GM18858 (cell line): Measurements from ENCODE around the gene RAD51C.
"Not testable (repeated sequence)": the region's sequence is repeated elsewhere in the genome, so short reads cannot be mapped to it uniquely, and the experiment has no call there.

Experiments
- ATAC-seq: cut with Tn5 transposase; IDR thresholded peaks from one replicate; pipeline ENCODE4 v1.9.1; 2021; ENCODE audit not compliant: unreplicated experiment

RAD51C gene

GRCh38 chr17:58692239-58693055 lies at the start of gene RAD51C:
TSS of gene RAD51C (plus strand) at chr17:58692602. CDS start at chr17:58692644, 42 bp downstream.
- ATAC-seq, result peak; percentile 93

GRCh38 chr17:58643147-58643546 lies 49.3 kb upstream of the RAD51C start:
- no peak for ATAC-seq

GRCh38 chr17:58648236-58648635 lies 44.2 kb upstream of the RAD51C start:
- no peak for ATAC-seq

- not testable (repeated sequence) for ATAC-seq
These were observed 34.2 kb upstream of the RAD51C start for GRCh38 chr17:58657962-58658803.

GRCh38 chr17:58658804-58659713 lies 33.3 kb upstream of the RAD51C start:
- peak; percentile 55 for ATAC-seq

- ATAC-seq, result not testable (repeated sequence)
These were observed 32.7 kb upstream of the RAD51C start for GRCh38 chr17:58659714-58660084.

- ATAC-seq, result no peak
These were observed 31.8 kb upstream of the RAD51C start for GRCh38 chr17:58660621-58661020.

- ATAC-seq, result no peak
These were observed 30.9 kb upstream of the RAD51C start for GRCh38 chr17:58661499-58661898.

GRCh38 chr17:58664302-58664701 lies 28.1 kb upstream of the RAD51C start:
- ATAC-seq, result no peak

- no peak for ATAC-seq
These were observed 26.2 kb upstream of the RAD51C start for GRCh38 chr17:58665946-58666857.

- no peak for ATAC-seq
These were observed 25.5 kb upstream of the RAD51C start for GRCh38 chr17:58666858-58667267.

GRCh38 chr17:58667934-58668597 lies 24.3 kb upstream of the RAD51C start:
- no peak for ATAC-seq

- ATAC-seq, result no peak
These were observed 23.8 kb upstream of the RAD51C start for GRCh38 chr17:58668598-58668935.

- ATAC-seq, result no peak
These were observed 22.5 kb upstream of the RAD51C start for GRCh38 chr17:58669853-58670252.

GRCh38 chr17:58671969-58672368 lies 20.4 kb upstream of the RAD51C start:
- ATAC-seq, result no peak

- ATAC-seq, result no peak
These were observed 15.1 kb upstream of the RAD51C start for GRCh38 chr17:58677194-58677880.

- ATAC-seq, result not testable (repeated sequence)
These were observed 14.1 kb upstream of the RAD51C start for GRCh38 chr17:58678287-58678686.

GRCh38 chr17:58679263-58680037 lies 13.0 kb upstream of the RAD51C start:
- ATAC-seq, result no peak
